ENCODE results near the gene TAX1BP1. TPM values are rescaled to one million over a fixed set of nuclear protein-coding genes. Genes with fewer than 3 reads are reported as not detected.

TAX1BP1 gene
- total RNA-seq, 1 donor from 2014 or later: 133 TPM

DNA sequence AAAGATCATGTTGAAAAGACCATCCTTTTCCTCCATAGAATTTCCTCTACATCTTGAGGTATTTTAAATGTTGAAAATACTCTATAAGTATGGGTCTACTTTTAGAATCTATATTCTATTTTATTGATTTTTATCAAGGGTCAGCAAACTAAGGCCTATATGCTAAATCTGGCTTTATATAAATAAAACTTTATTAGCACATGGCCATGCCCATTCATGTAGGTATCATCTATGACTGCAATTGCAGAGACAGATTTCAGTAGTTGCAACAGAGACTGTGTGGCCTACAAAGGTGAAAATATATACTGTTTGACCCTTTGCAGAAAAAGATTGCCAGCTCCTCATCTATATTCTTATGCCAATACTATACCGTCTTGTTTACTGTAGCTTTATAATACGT, 72.7 kb downstream of the TAX1BP1 start:
- H3K27ac ChIP-seq (ENCODE audit: low read depth, low read length): no peak overlapping the region
- H3K4me1 Mint-ChIP-seq (ENCODE audit: low read depth, unreplicated experiment): peaks cover 10% of the 10 kb centered on the region
- H3K36me3 ChIP-seq (ENCODE audit: insufficient read depth, low read length): peaks cover 4% of the 10 kb centered on the region
- no peaks in the 10 kb centered on the region for H4K20me1 ChIP-seq (ENCODE audit: insufficient read depth, low read length)
- FAIRE-seq: no peak
- H3K9me3 Mint-ChIP-seq (ENCODE audit: unreplicated experiment): no peaks in the 10 kb centered on the region
- H3K9ac ChIP-seq (ENCODE audit: low read length): no peak overlapping the region
- no peaks in the 10 kb centered on the region for H3K9me3 ChIP-seq (ENCODE audit: insufficient read depth, low read depth, low read length)
- no peak overlapping the region for H3K4me2 ChIP-seq (ENCODE audit: low read length)
- H3K4me3 ChIP-seq (ENCODE audit: insufficient read depth, low read depth, low read length): no peak overlapping the region
- peaks cover 13% of the 10 kb centered on the region for H3K4me1 ChIP-seq (ENCODE audit: insufficient read depth, low read length)
- H3K4me3 Mint-ChIP-seq (ENCODE audit: unreplicated experiment): no peak overlapping the region
- H3K27me3 Mint-ChIP-seq (ENCODE audit: low read depth, unreplicated experiment): no peaks in the 10 kb centered on the region
- peaks cover 1% of the 10 kb centered on the region for H3K36me3 Mint-ChIP-seq (ENCODE audit: low read depth, unreplicated experiment)
- H3K27ac Mint-ChIP-seq (ENCODE audit: unreplicated experiment): no peak overlapping the region
- no peak overlapping the region for H2AFZ ChIP-seq (ENCODE audit: low read depth, low read length)
- H3K27me3 ChIP-seq (ENCODE audit: insufficient read depth, low read length): no peaks in the 10 kb centered on the region
- H3K79me2 ChIP-seq (ENCODE audit: insufficient read depth, low read length): peaks cover 4% of the 10 kb centered on the region
- TF ChIP-seq, protein P1, sequence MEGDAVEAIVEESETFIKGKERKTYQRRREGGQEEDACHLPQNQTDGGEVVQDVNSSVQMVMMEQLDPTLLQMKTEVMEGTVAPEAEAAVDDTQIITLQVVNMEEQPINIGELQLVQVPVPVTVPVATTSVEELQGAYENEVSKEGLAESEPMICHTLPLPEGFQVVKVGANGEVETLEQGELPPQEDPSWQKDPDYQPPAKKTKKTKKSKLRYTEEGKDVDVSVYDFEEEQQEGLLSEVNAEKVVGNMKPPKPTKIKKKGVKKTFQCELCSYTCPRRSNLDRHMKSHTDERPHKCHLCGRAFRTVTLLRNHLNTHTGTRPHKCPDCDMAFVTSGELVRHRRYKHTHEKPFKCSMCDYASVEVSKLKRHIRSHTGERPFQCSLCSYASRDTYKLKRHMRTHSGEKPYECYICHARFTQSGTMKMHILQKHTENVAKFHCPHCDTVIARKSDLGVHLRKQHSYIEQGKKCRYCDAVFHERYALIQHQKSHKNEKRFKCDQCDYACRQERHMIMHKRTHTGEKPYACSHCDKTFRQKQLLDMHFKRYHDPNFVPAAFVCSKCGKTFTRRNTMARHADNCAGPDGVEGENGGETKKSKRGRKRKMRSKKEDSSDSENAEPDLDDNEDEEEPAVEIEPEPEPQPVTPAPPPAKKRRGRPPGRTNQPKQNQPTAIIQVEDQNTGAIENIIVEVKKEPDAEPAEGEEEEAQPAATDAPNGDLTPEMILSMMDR (IDR thresholded peaks at IDR 0.05; ENCODE audit: insufficient read depth, low read depth, low read length): no peak
- no peak for TF ChIP-seq EZH2 (IDR thresholded peaks at IDR 0.05; ENCODE audit: insufficient read depth, low read length)
- no peak for DNase-seq (ENCODE audit: low read depth)

DNA sequence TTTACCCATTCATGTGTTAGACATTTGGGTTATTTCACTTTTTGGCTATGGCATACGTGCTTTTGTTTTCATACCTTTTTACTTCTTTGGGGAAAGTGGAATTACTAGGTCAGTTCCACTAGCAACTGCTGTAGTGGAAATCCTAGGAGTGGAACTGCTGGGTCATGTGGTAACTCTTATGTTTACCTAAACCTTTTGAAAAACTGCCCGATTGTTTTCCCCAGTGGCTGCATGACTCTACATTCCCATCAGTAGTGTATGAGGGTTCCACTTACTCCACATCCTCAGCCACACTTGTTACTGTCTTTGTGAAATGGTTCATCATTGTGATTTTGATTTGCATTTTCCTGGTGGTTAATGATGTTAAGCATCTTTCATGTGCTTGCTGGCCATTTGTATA, 82.3 kb downstream of the TAX1BP1 start:
- no peaks in the 10 kb centered on the region for H3K4me1 ChIP-seq (ENCODE audit: insufficient read depth, low read length)
- H3K36me3 ChIP-seq (ENCODE audit: insufficient read depth, low read length): no peaks in the 10 kb centered on the region
- DNase-seq (ENCODE audit: low read depth) (no peak), FAIRE-seq (no peak)
- no peaks in the 10 kb centered on the region for H3K9me3 ChIP-seq (ENCODE audit: insufficient read depth, low read depth, low read length)
- H3K27ac Mint-ChIP-seq (ENCODE audit: unreplicated experiment): no peak overlapping the region
- H3K27ac ChIP-seq (ENCODE audit: low read depth, low read length): no peak overlapping the region
- H3K9me3 Mint-ChIP-seq (ENCODE audit: unreplicated experiment): no peaks in the 10 kb centered on the region
- peaks cover 2% of the 10 kb centered on the region for H3K4me1 Mint-ChIP-seq (ENCODE audit: low read depth, unreplicated experiment)
- no peak overlapping the region for H2AFZ ChIP-seq (ENCODE audit: low read depth, low read length)
- H3K27me3 ChIP-seq (ENCODE audit: insufficient read depth, low read length): no peaks in the 10 kb centered on the region
- H3K9ac ChIP-seq (ENCODE audit: low read length): no peak overlapping the region
- H3K4me2 ChIP-seq (ENCODE audit: low read length): no peak overlapping the region
- no peaks in the 10 kb centered on the region for H4K20me1 ChIP-seq (ENCODE audit: insufficient read depth, low read length)
- H3K79me2 ChIP-seq (ENCODE audit: insufficient read depth, low read length): no peaks in the 10 kb centered on the region
- TF ChIP-seq, protein P1 (IDR thresholded peaks at IDR 0.05; ENCODE audit: insufficient read depth, low read depth, low read length): no peak
- no peak for TF ChIP-seq EZH2 (IDR thresholded peaks at IDR 0.05; ENCODE audit: insufficient read depth, low read length)
- H3K4me3 Mint-ChIP-seq (ENCODE audit: unreplicated experiment): no peak overlapping the region
- H3K4me3 ChIP-seq (ENCODE audit: insufficient read depth, low read depth, low read length): no peak overlapping the region
- no peaks in the 10 kb centered on the region for H3K27me3 Mint-ChIP-seq (ENCODE audit: low read depth, unreplicated experiment)
- peaks cover 7% of the 10 kb centered on the region for H3K36me3 Mint-ChIP-seq (ENCODE audit: low read depth, unreplicated experiment)

DNA sequence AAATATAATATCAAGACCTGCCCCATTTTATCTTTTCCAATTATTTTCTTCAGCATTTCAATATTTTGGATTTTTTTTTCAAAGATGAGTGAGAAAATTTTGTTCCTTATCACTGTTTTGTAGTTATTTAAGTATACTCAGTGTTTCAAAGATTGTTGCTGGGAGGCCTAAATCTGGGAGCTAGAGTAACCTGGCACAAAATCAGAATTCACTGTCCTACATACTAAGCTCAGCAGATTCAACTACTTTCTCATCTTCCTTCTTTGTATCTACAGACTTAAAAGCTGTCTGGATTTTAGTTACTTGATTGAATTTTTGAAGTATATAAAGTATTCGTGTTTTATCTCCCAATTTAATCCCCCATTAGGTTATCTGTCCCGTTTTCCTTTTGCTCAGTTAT, 85.9 kb downstream of the TAX1BP1 start:
- no peak overlapping the region for H3K4me2 ChIP-seq (ENCODE audit: low read length)
- H2AFZ ChIP-seq (ENCODE audit: low read depth, low read length): no peak overlapping the region
- no peak overlapping the region for H3K27ac ChIP-seq (ENCODE audit: low read depth, low read length)
- H3K9ac ChIP-seq (ENCODE audit: low read length): no peak overlapping the region
- H3K9me3 ChIP-seq (ENCODE audit: insufficient read depth, low read depth, low read length): no peaks in the 10 kb centered on the region
- Mint-ChIP-seq H3K27me3 (ENCODE audit: low read depth, unreplicated experiment) (no peaks in the 10 kb centered on the region), H3K4me3 (ENCODE audit: unreplicated experiment) (no peak overlapping the region), H3K4me1 (ENCODE audit: low read depth, unreplicated experiment) (peaks cover 2% of the 10 kb centered on the region), H3K27ac (ENCODE audit: unreplicated experiment) (no peak overlapping the region), H3K36me3 (ENCODE audit: low read depth, unreplicated experiment) (peaks cover 4% of the 10 kb centered on the region), H3K9me3 (ENCODE audit: unreplicated experiment) (no peaks in the 10 kb centered on the region)
- no peaks in the 10 kb centered on the region for H4K20me1 ChIP-seq (ENCODE audit: insufficient read depth, low read length)
- no peak for TF ChIP-seq EZH2 (IDR thresholded peaks at IDR 0.05; ENCODE audit: insufficient read depth, low read length)
- TF ChIP-seq, protein P1 (IDR thresholded peaks at IDR 0.05; ENCODE audit: insufficient read depth, low read depth, low read length): no peak
- H3K79me2 ChIP-seq (ENCODE audit: insufficient read depth, low read length): no peaks in the 10 kb centered on the region
- no peak overlapping the region for H3K4me3 ChIP-seq (ENCODE audit: insufficient read depth, low read depth, low read length)
- no peaks in the 10 kb centered on the region for H3K36me3 ChIP-seq (ENCODE audit: insufficient read depth, low read length)
- FAIRE-seq (no peak), DNase-seq (ENCODE audit: low read depth) (no peak)
- no peaks in the 10 kb centered on the region for H3K27me3 ChIP-seq (ENCODE audit: insufficient read depth, low read length)
- H3K4me1 ChIP-seq (ENCODE audit: insufficient read depth, low read length): no peaks in the 10 kb centered on the region
